ENCODE results near the gene CPPED1. TPM values are rescaled to one million over a fixed set of nuclear protein-coding genes. Genes with fewer than 3 reads are reported as not detected.

CPPED1 gene
- total and polyA plus RNA-seq, 10 donors: 10.0 to 66.3 (median 45.4) TPM

- Histone ChIP-seq H3K9me3 (peaks cover 0 to 24% (median 17%) of the 10 kb centered on the region in 8 donors), H3K27me3 (replicated peaks in 1 of 7) (no peaks in the 10 kb centered on the region), H3K27ac (no peak overlapping the region), H3K4me3 (no peak overlapping the region), H3K4me1 (peaks cover 0 to 8% (median 0%) of the 10 kb centered on the region in 6 donors), H3K36me3 (peaks cover 0 to 63% (median 0%) of the 10 kb centered on the region in 6 donors)
- intact Hi-C loops (cut with DNase I; ENCODE audit: low total_unique reads): no loop called here
- DNase-seq: no peak
- TF ChIP-seq POLR2A (IDR thresholded peaks at IDR 0.05) (no peak), POLR2AphosphoS5 (IDR thresholded peaks at IDR 0.05) (no peak)
- TF ChIP-seq, protein P1, sequence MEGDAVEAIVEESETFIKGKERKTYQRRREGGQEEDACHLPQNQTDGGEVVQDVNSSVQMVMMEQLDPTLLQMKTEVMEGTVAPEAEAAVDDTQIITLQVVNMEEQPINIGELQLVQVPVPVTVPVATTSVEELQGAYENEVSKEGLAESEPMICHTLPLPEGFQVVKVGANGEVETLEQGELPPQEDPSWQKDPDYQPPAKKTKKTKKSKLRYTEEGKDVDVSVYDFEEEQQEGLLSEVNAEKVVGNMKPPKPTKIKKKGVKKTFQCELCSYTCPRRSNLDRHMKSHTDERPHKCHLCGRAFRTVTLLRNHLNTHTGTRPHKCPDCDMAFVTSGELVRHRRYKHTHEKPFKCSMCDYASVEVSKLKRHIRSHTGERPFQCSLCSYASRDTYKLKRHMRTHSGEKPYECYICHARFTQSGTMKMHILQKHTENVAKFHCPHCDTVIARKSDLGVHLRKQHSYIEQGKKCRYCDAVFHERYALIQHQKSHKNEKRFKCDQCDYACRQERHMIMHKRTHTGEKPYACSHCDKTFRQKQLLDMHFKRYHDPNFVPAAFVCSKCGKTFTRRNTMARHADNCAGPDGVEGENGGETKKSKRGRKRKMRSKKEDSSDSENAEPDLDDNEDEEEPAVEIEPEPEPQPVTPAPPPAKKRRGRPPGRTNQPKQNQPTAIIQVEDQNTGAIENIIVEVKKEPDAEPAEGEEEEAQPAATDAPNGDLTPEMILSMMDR (IDR thresholded peaks at IDR 0.05 in 8 of 11, conservative IDR thresholded peaks at IDR 0.05 in 3 of 11): no peak
- WGBS, 5 donors: 91 to 96% (median 95%) methylated on average over 7 of the region's 7 CpGs
Measured at GRCh38 chr16:12788758-12789157, 14.9 kb downstream of the CPPED1 start.

- Histone ChIP-seq H3K9me3 (peaks cover 0 to 24% (median 17%) of the 10 kb centered on the region in 8 donors), H3K36me3 (peaks cover 0 to 47% (median 1%) of the 10 kb centered on the region in 6 donors), H3K4me3 (no peak overlapping the region), H3K4me1 (peaks cover 0 to 8% (median 0%) of the 10 kb centered on the region in 6 donors), H3K27ac (no peak overlapping the region), H3K27me3 (replicated peaks in 1 of 7) (no peaks in the 10 kb centered on the region)
- TF ChIP-seq, protein P1 (IDR thresholded peaks at IDR 0.05 in 8 of 11, conservative IDR thresholded peaks at IDR 0.05 in 3 of 11): no peak
- TF ChIP-seq POLR2AphosphoS5 (IDR thresholded peaks at IDR 0.05) (no peak), POLR2A (IDR thresholded peaks at IDR 0.05) (no peak)
- intact Hi-C loops (cut with DNase I; ENCODE audit: low total_unique reads): no loop called here
- peak; percentile 46 for DNase-seq
- 89 to 96% (median 91%) methylated on average over 6 of the region's 6 CpGs for WGBS, 5 donors
Measured at GRCh38 chr16:12786081-12786480, 17.6 kb downstream of the CPPED1 start.

DNA sequence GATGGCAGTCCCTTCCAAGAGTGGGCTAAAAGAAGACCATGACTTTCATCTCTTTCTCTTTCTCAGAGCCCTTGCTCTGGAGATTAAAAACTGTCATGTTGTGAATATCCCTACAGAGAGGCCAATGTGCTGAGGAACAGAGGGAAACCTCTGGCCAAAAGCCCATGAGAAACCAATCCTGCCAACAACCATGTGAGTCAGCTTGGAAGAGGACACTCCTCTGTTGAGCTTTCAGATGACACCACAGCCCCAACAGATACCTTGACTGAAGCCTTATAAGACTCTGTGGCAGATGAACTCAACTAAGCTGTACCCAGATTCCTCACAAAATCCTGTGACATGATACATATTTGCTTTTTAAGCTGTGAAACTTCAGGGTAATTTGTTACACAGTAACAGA is 19.6 kb downstream of the CPPED1 start:
- Histone ChIP-seq H3K4me3 (no peak overlapping the region), H3K9me3 (peaks cover 0 to 24% (median 17%) of the 10 kb centered on the region in 8 donors), H3K27me3 (replicated peaks in 1 of 7) (no peaks in the 10 kb centered on the region), H3K27ac (no peak overlapping the region), H3K4me1 (no peaks in the 10 kb centered on the region), H3K36me3 (peaks cover 0 to 59% (median 20%) of the 10 kb centered on the region in 6 donors)
- DNase-seq: no peak
- TF ChIP-seq, protein P1 (IDR thresholded peaks at IDR 0.05 in 8 of 11, conservative IDR thresholded peaks at IDR 0.05 in 3 of 11): no peak
- TF ChIP-seq POLR2A (IDR thresholded peaks at IDR 0.05) (no peak), POLR2AphosphoS5 (IDR thresholded peaks at IDR 0.05) (no peak)
- intact Hi-C loops (cut with DNase I; ENCODE audit: low total_unique reads): no loop called here

DNA sequence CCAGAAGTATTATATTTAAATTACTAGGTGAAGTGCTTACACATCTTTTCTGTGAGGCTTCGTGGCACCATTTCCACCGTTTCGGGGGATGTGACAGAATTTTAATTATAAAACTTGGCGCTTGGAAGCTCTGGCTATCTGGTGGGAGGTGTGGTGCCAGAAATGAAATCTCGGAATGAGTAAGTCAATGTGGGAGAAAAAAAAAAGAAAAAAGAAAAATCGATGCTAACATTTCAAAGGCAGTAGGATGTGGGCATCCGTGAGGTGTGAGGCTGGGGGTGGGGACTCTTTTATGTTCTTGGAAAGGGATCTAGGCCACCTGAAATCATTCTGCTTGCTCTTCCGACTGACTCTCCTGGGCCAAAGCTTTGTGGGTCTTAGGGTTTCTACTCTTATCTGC is 21.9 kb downstream of the CPPED1 start:
- H3K27me3 ChIP-seq (replicated peaks in 1 of 7): no peaks in the 10 kb centered on the region
- peaks cover 0 to 15% (median 10%) of the 10 kb centered on the region in 8 donors for H3K9me3 ChIP-seq
- no peak for DNase-seq
- TF ChIP-seq POLR2AphosphoS5 (IDR thresholded peaks at IDR 0.05) (no peak), POLR2A (IDR thresholded peaks at IDR 0.05) (no peak)
- TF ChIP-seq, protein P1 (IDR thresholded peaks at IDR 0.05 in 8 of 11, conservative IDR thresholded peaks at IDR 0.05 in 3 of 11): no peak
- H3K27ac ChIP-seq: no peak overlapping the region
- 80 to 92% (median 89%) methylated on average over 8 of the region's 8 CpGs for WGBS, 5 donors
- no peaks in the 10 kb centered on the region for H3K4me1 ChIP-seq
- H3K36me3 ChIP-seq: peaks cover 0 to 62% (median 20%) of the 10 kb centered on the region in 6 donors
- no peak overlapping the region for H3K4me3 ChIP-seq
- intact Hi-C loops (cut with DNase I; ENCODE audit: low total_unique reads): no loop called here

All from spleen (tissue), 11 donors.